ENCODE data around the gene ZNF496. TPM values are rescaled to one million over a fixed set of nuclear protein-coding genes. Genes with fewer than 3 reads are reported as not detected.
"Not testable (repeated sequence)": the region's sequence is repeated elsewhere in the genome, so short reads cannot be mapped to it uniquely, and the experiment has no call there.

ZNF496 gene
- total and polyA plus RNA-seq, 2 experiments from 2014 or later, result 6.7 to 21.0 TPM

DNA sequence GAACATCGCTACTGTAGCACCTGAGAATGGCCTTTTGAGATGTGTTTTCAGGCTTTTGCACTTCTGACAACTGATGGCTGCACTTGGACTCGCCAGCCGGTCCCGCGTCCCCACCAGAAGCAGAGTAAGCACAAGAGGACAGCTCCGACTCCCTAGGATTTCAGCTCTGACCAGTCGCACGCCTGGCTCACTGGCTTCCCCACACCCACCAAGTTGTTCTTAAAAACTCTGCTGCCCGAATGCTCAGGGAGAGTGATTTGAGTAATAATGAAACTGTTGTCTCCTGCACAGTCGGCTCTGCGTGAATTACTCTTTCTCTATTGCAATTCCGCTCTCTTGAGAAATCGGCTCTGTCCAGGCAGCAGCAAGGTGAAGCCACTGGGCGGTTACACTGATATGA is 44.1 kb upstream of the ZNF496 start:
- Histone ChIP-seq H3K9me2 (ENCODE audit: insufficient read depth) (no peaks in the 10 kb centered on the region), H3K27me3 (replicated peaks; ENCODE audit: insufficient read depth) (no peaks in the 10 kb centered on the region), H2AFZ (no peak overlapping the region), H3K4me1 (ENCODE audit: insufficient read depth) (0 out of 2 replicates have a peak, but pooled peaks cover 5% of the 10 kb centered on the region), H3K4me3 (no peak overlapping the region), H3K9ac (no peak overlapping the region), H3K27ac (no peak overlapping the region), H3K4me2 (ENCODE audit: unreplicated experiment) (no peak overlapping the region), H4K20me1 (ENCODE audit: insufficient read depth) (no peaks in the 10 kb centered on the region), H3F3A (ENCODE audit: insufficient read depth) (no peaks in the 10 kb centered on the region), H3K79me2 (ENCODE audit: insufficient read depth) (no peaks in the 10 kb centered on the region), H3K36me3 (ENCODE audit: low read depth) (no peaks in the 10 kb centered on the region), H3K9me3 (ENCODE audit: low read depth) (no peaks in the 10 kb centered on the region)
- DNase-seq, result no peak
- TF ChIP-seq EZH2phosphoT487 (IDR thresholded peaks at IDR 0.05; ENCODE audit: insufficient read depth, low read depth) (no peak), EZH2 (IDR thresholded peaks at IDR 0.05; ENCODE audit: insufficient read depth, poor library complexity, severe bottlenecking) (no peak)
- 88 to 90% methylated on average over 14 of the region's 14 CpGs for WGBS, 2 experiments (ENCODE audit: low coverage in 1 of 2, low lambda C conversion rate in 2 of 2, missing lambda C conversion rate in 2 of 2)
- in situ Hi-C loops (cut with MboI), result no loop called here

DNA sequence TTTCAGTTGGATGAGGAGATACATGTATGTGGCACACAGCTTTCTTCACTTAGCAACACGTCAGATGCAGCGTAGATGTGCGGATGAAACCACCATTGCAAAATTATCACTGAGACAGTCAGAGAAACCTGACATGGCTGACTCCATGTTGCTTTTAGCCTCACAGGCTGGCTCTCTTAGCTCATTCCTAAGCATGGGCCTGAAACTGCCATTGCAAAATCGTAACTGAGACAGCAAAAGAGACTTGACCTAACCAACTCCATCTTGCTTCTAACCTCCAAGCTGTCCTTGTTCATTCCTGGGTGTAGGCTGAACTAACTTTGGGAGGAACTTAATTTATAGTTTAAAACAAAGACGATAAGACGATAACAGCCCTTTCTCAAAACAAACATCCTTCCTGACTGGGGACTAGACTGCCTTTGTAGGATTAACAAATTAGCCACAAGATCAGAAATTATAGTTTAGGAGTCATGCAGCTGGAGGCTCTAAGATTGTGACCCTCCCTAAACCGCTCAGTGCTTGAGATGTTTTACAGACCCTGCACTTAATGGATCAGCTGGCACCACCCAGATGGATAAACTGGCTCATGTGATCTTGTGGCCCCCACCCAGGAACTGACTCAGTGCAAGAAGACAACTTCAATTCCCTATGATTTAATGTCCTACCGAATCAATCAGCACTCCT is 43.1 kb upstream of the ZNF496 start:
- H4K20me1 ChIP-seq (ENCODE audit: insufficient read depth); H3K79me2 ChIP-seq (ENCODE audit: insufficient read depth); in situ Hi-C loops (cut with MboI); H3K4me1 ChIP-seq (ENCODE audit: insufficient read depth); H3K4me3 ChIP-seq; H3K9me3 ChIP-seq (ENCODE audit: low read depth); H3K9me2 ChIP-seq (ENCODE audit: insufficient read depth); DNase-seq; H3K4me2 ChIP-seq (ENCODE audit: unreplicated experiment); H2AFZ ChIP-seq; H3K36me3 ChIP-seq (ENCODE audit: low read depth); H3K27ac ChIP-seq; H3K9ac ChIP-seq; H3K27me3 ChIP-seq (replicated peaks; ENCODE audit: insufficient read depth); H3F3A ChIP-seq (ENCODE audit: insufficient read depth): not testable (repeated sequence)
- 49 to 52% methylated on average over 8 of the region's 8 CpGs for WGBS, 2 experiments (ENCODE audit: low coverage in 1 of 2, low lambda C conversion rate in 2 of 2, missing lambda C conversion rate in 2 of 2)

DNA sequence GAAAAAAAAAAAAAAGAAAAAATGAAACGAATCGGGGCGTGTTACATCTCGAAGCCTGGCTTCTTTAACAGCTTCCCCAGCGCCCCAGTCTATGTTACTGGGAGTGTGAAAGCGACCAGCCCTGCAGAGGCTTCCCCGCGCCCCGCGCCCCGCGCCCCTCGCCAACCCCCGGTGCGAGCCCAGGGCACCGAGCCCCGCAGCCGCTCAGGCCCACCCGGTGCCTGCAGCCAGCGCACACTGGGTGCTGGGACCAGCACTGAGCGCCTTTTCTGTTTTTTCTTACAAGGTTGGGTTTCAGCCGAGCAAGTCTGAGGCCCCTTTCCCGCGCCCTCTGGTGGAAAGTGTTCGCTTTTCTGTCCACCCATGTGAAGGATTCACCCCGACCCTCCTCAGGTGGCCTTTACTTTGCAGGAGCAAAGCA is 42.1 kb upstream of the ZNF496 start:
- peak overlapping the region; percentile 65 for H3K4me3 ChIP-seq
- H3K79me2 ChIP-seq (ENCODE audit: insufficient read depth), result no peaks in the 10 kb centered on the region
- no peaks in the 10 kb centered on the region for H3K9me3 ChIP-seq (ENCODE audit: low read depth)
- WGBS, 2 experiments (ENCODE audit: low coverage in 1 of 2, low lambda C conversion rate in 2 of 2, missing lambda C conversion rate in 2 of 2), result 2 to 8% methylated on average over 24 of the region's 26 CpGs
- H3K27ac ChIP-seq, result no peak overlapping the region
- no peak for TF ChIP-seq EZH2 (IDR thresholded peaks at IDR 0.05; ENCODE audit: insufficient read depth, poor library complexity, severe bottlenecking)
- TF ChIP-seq EZH2phosphoT487 (IDR thresholded peaks at IDR 0.05; ENCODE audit: insufficient read depth, low read depth), result no peak
- H3K9ac ChIP-seq, result no peak overlapping the region
- H3K27me3 ChIP-seq (replicated peaks; ENCODE audit: insufficient read depth), result no peaks in the 10 kb centered on the region
- no peaks in the 10 kb centered on the region for H3F3A ChIP-seq (ENCODE audit: insufficient read depth)
- no peaks in the 10 kb centered on the region for H3K36me3 ChIP-seq (ENCODE audit: low read depth)
- in situ Hi-C loops (cut with MboI), result no loop called here
- no peaks in the 10 kb centered on the region for H3K9me2 ChIP-seq (ENCODE audit: insufficient read depth)
- H3K4me2 ChIP-seq (ENCODE audit: unreplicated experiment), result peak overlapping the region; percentile 50
- no peaks in the 10 kb centered on the region for H4K20me1 ChIP-seq (ENCODE audit: insufficient read depth)
- 0 out of 2 replicates have a peak, but pooled peaks cover 5% of the 10 kb centered on the region for H3K4me1 ChIP-seq (ENCODE audit: insufficient read depth)
- DNase-seq, result peak; percentile 81
- H2AFZ ChIP-seq, result peak overlapping the region; percentile 63

DNA sequence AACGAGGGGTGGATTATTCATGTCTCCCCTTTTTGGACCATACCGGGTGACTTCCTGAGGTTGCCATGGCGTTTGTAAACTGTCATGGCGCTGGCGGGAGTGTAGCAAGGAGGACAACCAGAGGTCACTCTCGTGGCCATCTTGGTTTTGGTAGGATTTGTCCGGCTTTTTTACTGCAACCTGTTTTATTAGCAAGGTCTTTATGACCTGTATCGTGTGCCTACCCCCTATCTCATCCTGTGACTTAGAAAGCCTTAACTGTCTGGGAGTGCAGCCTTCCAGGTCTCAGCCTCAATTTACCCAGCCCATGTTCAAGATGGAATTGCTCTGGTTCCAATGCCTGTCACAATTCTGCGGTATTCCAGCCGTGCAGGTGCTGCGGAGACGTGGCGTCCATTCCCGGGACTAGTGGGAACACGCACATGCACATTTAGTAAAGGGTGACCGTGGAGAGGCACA is 40.2 kb upstream of the ZNF496 start:
- DNase-seq, result no peak
- Histone ChIP-seq H3K27ac (no peak overlapping the region), H3K4me3 (no peak overlapping the region), H3K36me3 (ENCODE audit: low read depth) (no peaks in the 10 kb centered on the region), H3K27me3 (replicated peaks; ENCODE audit: insufficient read depth) (no peaks in the 10 kb centered on the region), H2AFZ (no peak overlapping the region), H3K9me3 (ENCODE audit: low read depth) (no peaks in the 10 kb centered on the region), H3K9ac (no peak overlapping the region), H3K9me2 (ENCODE audit: insufficient read depth) (no peaks in the 10 kb centered on the region), H3K4me1 (ENCODE audit: insufficient read depth) (0 out of 2 replicates have a peak, but pooled peaks cover 11% of the 10 kb centered on the region), H3F3A (ENCODE audit: insufficient read depth) (no peaks in the 10 kb centered on the region), H4K20me1 (ENCODE audit: insufficient read depth) (no peaks in the 10 kb centered on the region), H3K79me2 (ENCODE audit: insufficient read depth) (no peaks in the 10 kb centered on the region), H3K4me2 (ENCODE audit: unreplicated experiment) (no peak overlapping the region)
- WGBS, 2 experiments (ENCODE audit: low coverage in 1 of 2, low lambda C conversion rate in 2 of 2, missing lambda C conversion rate in 2 of 2), result 81% methylated on average over 16 of the region's 16 CpGs
- in situ Hi-C loops (cut with MboI), result no loop called here
- TF ChIP-seq EZH2 (IDR thresholded peaks at IDR 0.05; ENCODE audit: insufficient read depth, poor library complexity, severe bottlenecking), result no peak
- no peak for TF ChIP-seq EZH2phosphoT487 (IDR thresholded peaks at IDR 0.05; ENCODE audit: insufficient read depth, low read depth)

Measured in GM23248 (cell line).